Right lobe of liver (tissue), 4 donors: Measurements from ENCODE around the gene PPFIBP1.
"Not testable (repeated sequence)": the region's sequence is repeated elsewhere in the genome, so short reads cannot be mapped to it uniquely, and the experiment has no call there.

Experiments
- POLR2A ChIP-seq: fragments of 450-650 bp; IDR thresholded peaks from one replicate; pipeline ENCODE4 v1.6.1; 2017; ENCODE audit warnings: antibody characterized with exemption, mild to moderate bottlenecking
- TF ChIP-seq, protein P1 (sequence below), 4 donors: fragments of 200-600 bp in 3 of 4; fragments of 450-650 bp in 1 of 4; IDR thresholded peaks; one replicate each; pipeline versions ENCODE4 v1.5.1 to v1.8.0; 2016 to 2022; ENCODE audit warnings: antibody characterized with exemption in 4 of 4, mild to moderate bottlenecking in 2 of 4
- donor health status: DM: no; HTN: no; CAD: no.
- donor health status: DM: no; HTN: no; CAD: no.
- donor health status: DM: no; HTN: yes; CAD: no.

DNA sequence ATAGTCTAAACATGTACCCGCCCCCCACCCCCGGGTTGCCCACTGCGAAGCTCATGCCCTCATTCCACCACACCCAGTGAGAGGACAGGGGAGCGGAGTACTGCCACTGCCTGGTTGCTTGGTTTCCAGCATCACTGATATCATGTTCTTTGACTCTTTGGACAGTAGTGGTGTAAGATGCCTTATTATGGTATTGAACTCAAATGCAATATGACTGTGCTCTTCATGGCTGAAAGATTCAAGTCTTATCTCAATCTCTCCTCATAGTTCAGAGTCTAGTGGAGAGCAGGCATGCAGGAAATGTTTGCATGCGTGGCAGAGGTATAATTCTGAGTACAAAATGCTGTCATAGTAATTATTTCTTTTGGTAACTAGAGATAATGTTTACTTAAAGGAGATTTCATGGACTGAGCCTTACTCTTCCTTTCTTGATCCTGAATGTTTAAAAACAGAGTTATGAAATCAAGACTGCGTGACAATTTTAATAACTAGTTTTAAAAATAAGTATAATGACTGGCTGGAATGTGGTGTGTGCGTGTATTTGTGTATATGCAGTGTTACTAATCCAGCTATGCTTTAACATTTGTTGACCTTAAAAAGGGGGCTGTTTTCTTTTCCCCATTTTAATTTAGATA lies 116.7 kb downstream of the PPFIBP1 start:
- TF ChIP-seq POLR2A, result not testable (repeated sequence)
- TF ChIP-seq, protein P1, sequence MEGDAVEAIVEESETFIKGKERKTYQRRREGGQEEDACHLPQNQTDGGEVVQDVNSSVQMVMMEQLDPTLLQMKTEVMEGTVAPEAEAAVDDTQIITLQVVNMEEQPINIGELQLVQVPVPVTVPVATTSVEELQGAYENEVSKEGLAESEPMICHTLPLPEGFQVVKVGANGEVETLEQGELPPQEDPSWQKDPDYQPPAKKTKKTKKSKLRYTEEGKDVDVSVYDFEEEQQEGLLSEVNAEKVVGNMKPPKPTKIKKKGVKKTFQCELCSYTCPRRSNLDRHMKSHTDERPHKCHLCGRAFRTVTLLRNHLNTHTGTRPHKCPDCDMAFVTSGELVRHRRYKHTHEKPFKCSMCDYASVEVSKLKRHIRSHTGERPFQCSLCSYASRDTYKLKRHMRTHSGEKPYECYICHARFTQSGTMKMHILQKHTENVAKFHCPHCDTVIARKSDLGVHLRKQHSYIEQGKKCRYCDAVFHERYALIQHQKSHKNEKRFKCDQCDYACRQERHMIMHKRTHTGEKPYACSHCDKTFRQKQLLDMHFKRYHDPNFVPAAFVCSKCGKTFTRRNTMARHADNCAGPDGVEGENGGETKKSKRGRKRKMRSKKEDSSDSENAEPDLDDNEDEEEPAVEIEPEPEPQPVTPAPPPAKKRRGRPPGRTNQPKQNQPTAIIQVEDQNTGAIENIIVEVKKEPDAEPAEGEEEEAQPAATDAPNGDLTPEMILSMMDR (IDR thresholded peaks at IDR 0.05), result not testable (repeated sequence)
